Stimulated activated CD4-positive, alpha-beta T cell treated with anti-CD3 and anti-CD28 coated beads, Interleukin-4, amount 100 ng/mL, for 24 hours (primary cell): ENCODE measurements around the gene BTN2A1.
A peak's percentile ranks its signal among the peaks of the same experiment; 100 is the strongest.

ENCODE experiments used
- DNase-seq: peaks from one replicate; pipeline ENCODE4 v3.0.0-alpha.2; 2020

BTN2A1 gene

GRCh38 chr6:26471970-26472369, 14.2 kb downstream of the BTN2A1 start:
- no peak for DNase-seq

- no peak for DNase-seq
Measured at GRCh38 chr6:26472549-26473290, 15.0 kb downstream of the BTN2A1 start.

- no peak for DNase-seq
Measured at GRCh38 chr6:26473429-26473757, 15.6 kb downstream of the BTN2A1 start.

- DNase-seq = peak; percentile 80
Measured at GRCh38 chr6:26473758-26474438, 16.1 kb downstream of the BTN2A1 start.

- no peak for DNase-seq
Measured at GRCh38 chr6:26474439-26474881, 16.7 kb downstream of the BTN2A1 start.

- no peak for DNase-seq
Measured at GRCh38 chr6:26475823-26476729, 18.3 kb downstream of the BTN2A1 start.

GRCh38 chr6:26476896-26477295, 19.1 kb downstream of the BTN2A1 start:
- no peak for DNase-seq

- no peak for DNase-seq
Measured at GRCh38 chr6:26477426-26477825, 19.7 kb downstream of the BTN2A1 start.

- DNase-seq = no peak
Measured at GRCh38 chr6:26478100-26478984, 20.6 kb downstream of the BTN2A1 start.

GRCh38 chr6:26478985-26479278, 21.2 kb downstream of the BTN2A1 start:
- DNase-seq = no peak

GRCh38 chr6:26482338-26482737, 24.6 kb downstream of the BTN2A1 start:
- no peak for DNase-seq

- DNase-seq = no peak
Measured at GRCh38 chr6:26483727-26484126, 26.0 kb downstream of the BTN2A1 start.

- DNase-seq = no peak
Measured at GRCh38 chr6:26484161-26484560, 26.4 kb downstream of the BTN2A1 start.

GRCh38 chr6:26485112-26485780, 27.5 kb downstream of the BTN2A1 start:
- DNase-seq = no peak

GRCh38 chr6:26486358-26486757, 28.6 kb downstream of the BTN2A1 start:
- DNase-seq = no peak

- no peak for DNase-seq
Measured at GRCh38 chr6:26487466-26487865, 29.7 kb downstream of the BTN2A1 start.

- DNase-seq = no peak
Measured at GRCh38 chr6:26489996-26490964, 32.5 kb downstream of the BTN2A1 start.

- DNase-seq = no peak
Measured at GRCh38 chr6:26491604-26492003, 33.8 kb downstream of the BTN2A1 start.

GRCh38 chr6:26493258-26493657, 35.5 kb downstream of the BTN2A1 start:
- DNase-seq = no peak

GRCh38 chr6:26494117-26494516, 36.4 kb downstream of the BTN2A1 start:
- no peak for DNase-seq

- no peak for DNase-seq
Measured at GRCh38 chr6:26495281-26495680, 37.5 kb downstream of the BTN2A1 start.
